A549 (cell line): ENCODE measurements around the gene ATF1. TPM values are rescaled to one million over a fixed set of nuclear protein-coding genes. Genes with fewer than 3 reads are reported as not detected.

Experiments used
- ATAC-seq, 2 experiments: fragments of 200-7000 bp in 1 of 2; fragments of >200 bp in 1 of 2; cut with Nextera tagmentation in 1 of 2; cut with Tn5 transposase in 1 of 2; 3 replicates each; pipeline versions ENCODE4 v1.8.0 to v1.9.1; 2018 to 2020; ENCODE audit warnings: mild to moderate bottlenecking in 1 of 2, moderate library complexity in 1 of 2
- CTCF ChIA-PET: fragments of 300-600 bp; sonication (Branson Sonifier 250); formaldehyde crosslinking; extraction: SDS; loops from one replicate; lab custom pipeline; 2021; ENCODE audit warnings: antibody characterized with exemption, inconsistent platforms; lab: Yijun Ruan, JAX
- POLR2A ChIA-PET: fragments of 350-600 bp; formaldehyde crosslinking; extraction: SDS; loops from one replicate; lab custom pipeline; 2021; ENCODE audit warnings: antibody characterized with exemption, inconsistent platforms; lab: Yijun Ruan, JAX
- DNase-seq, 2 experiments: peaks; one replicate each; pipeline versions ENCODE4 v3.0.0 to v3.0.0-alpha.2; 2011 to 2016; ENCODE audit warnings: low read depth in 1 of 2, low spot score in 1 of 2
- FAIRE-seq: peaks from 2 replicates; lab custom pipeline; 2011; peaks lifted over from hg19 to GRCh38; lab: Jason Lieb, UNC
- H3K27ac ChIP-seq, 2 experiments: fragments of >200 bp; sonication (Bioruptor Twin); formaldehyde crosslinking; 3 replicates each; pipeline ENCODE4 v1.5.1; 2016 to 2017
- H3K4me1 ChIP-seq: fragments of >200 bp; sonication (Bioruptor Twin); formaldehyde crosslinking; 3 replicates; pipeline ENCODE4 v1.6.1; 2016
- H3K4me2 ChIP-seq: fragments of >200 bp; sonication (Bioruptor Twin); formaldehyde crosslinking; 3 replicates; pipeline ENCODE4 v1.6.1; 2016
- H3K4me3 ChIP-seq: fragments of >200 bp; sonication (Bioruptor Twin); formaldehyde crosslinking; 3 replicates; pipeline ENCODE4 v1.5.1; 2016
- H3K9me3 ChIP-seq: fragments of >200 bp; sonication (Bioruptor Twin); formaldehyde crosslinking; 3 replicates; pipeline ENCODE4 v1.6.1; 2016
- BCL3 ChIP-seq: fragments of >200 bp; sonication (Bioruptor Twin); formaldehyde crosslinking; IDR thresholded peaks from 3 replicates; pipeline ENCODE4 v1.6.1; 2016
- BHLHE40 ChIP-seq: IDR thresholded peaks from 2 replicates; pipeline ENCODE4 v1.6.1; 2012; ENCODE audit warnings: low read depth, low read length, inconsistent platforms
- CBX8 ChIP-seq: fragments of 200-600 bp; sonication (generic); IDR thresholded peaks from 2 replicates; pipeline ENCODE4 v1.6.1; 2016
- CEBPB ChIP-seq, 2 experiments: fragments of >200 bp in 1 of 2; sonication (Bioruptor Twin) in 1 of 2; formaldehyde crosslinking in 1 of 2; IDR thresholded peaks; 2 replicates each; pipeline ENCODE4 v1.6.1; 2012 to 2016
- CHD2 ChIP-seq: fragments of 150-350 bp; IDR thresholded peaks from 2 replicates; pipeline ENCODE4 v1.6.1; 2014; ENCODE audit warnings: low read length; ENCODE audit not compliant: partially characterized antibody
- ESRRA ChIP-seq: fragments of 150-350 bp; IDR thresholded peaks from 2 replicates; pipeline ENCODE4 v1.6.1; 2014; ENCODE audit warnings: mild to moderate bottlenecking, low read length, borderline replicate concordance
- FOXS1 ChIP-seq: fragments of 250-450 bp; sonication (Bioruptor Pico); IDR thresholded peaks from 2 replicates; pipeline ENCODE4 v1.5.0; 2020; ENCODE audit warnings: mild to moderate bottlenecking, moderate library complexity
- GATA3 ChIP-seq: IDR thresholded peaks from 2 replicates; pipeline ENCODE4 v1.6.1; 2012; ENCODE audit warnings: borderline replicate concordance
- HEYL ChIP-seq: fragments of 250-450 bp; sonication (Bioruptor Pico); IDR thresholded peaks from 2 replicates; pipeline ENCODE4 v1.8.0; 2021; ENCODE audit warnings: mild to moderate bottlenecking, moderate library complexity
- HOXB5 ChIP-seq: fragments of 250-450 bp; sonication (Bioruptor Pico); IDR thresholded peaks from 2 replicates; pipeline ENCODE4 v1.5.0; 2020; ENCODE audit warnings: mild to moderate bottlenecking, moderate library complexity
- JUN ChIP-seq, 2 experiments: fragments of >200 bp; sonication (Bioruptor Twin); formaldehyde crosslinking; IDR thresholded peaks; 2 replicates in 1 of 2; 3 replicates in 1 of 2; pipeline ENCODE4 v1.6.1; 2016 to 2017
- MYC ChIP-seq: IDR thresholded peaks from 2 replicates; pipeline ENCODE4 v1.6.1; 2012; ENCODE audit warnings: mild to moderate bottlenecking, inconsistent platforms, low read length, improper control_type of control experiment, borderline replicate concordance
- NR3C1 ChIP-seq: fragments of >200 bp; sonication (Bioruptor Twin); formaldehyde crosslinking; IDR thresholded peaks from 3 replicates; pipeline ENCODE4 v1.6.1; 2017
- RARB ChIP-seq: fragments of 250-450 bp; sonication (Bioruptor Pico); IDR thresholded peaks from 2 replicates; pipeline ENCODE4 v1.8.0; 2021; ENCODE audit warnings: mild to moderate bottlenecking, moderate library complexity
- RCOR1 ChIP-seq: fragments of 150-350 bp; IDR thresholded peaks from 2 replicates; pipeline ENCODE4 v1.6.1; 2014; ENCODE audit warnings: antibody characterized with exemption, low read length, low read depth
- RFX5 ChIP-seq: fragments of 450-650 bp; IDR thresholded peaks from 2 replicates; pipeline ENCODE4 v1.7.1; 2014; ENCODE audit warnings: antibody characterized with exemption, mild to moderate bottlenecking, moderate library complexity
- RNF2 ChIP-seq: fragments of 200-600 bp; sonication (generic); IDR thresholded peaks from 2 replicates; pipeline ENCODE4 v1.6.1; 2016; ENCODE audit warnings: low read depth, mild to moderate bottlenecking, antibody characterized with exemption, moderate library complexity, borderline replicate concordance
- TP53 ChIP-seq: fragments of 250-450 bp; sonication (Bioruptor Pico); IDR thresholded peaks from 2 replicates; pipeline ENCODE4 v1.5.0; 2021; ENCODE audit warnings: mild to moderate bottlenecking, moderate library complexity
- ZFP36 ChIP-seq: fragments of 450-650 bp; IDR thresholded peaks from 2 replicates; pipeline ENCODE4 v1.6.1; 2014; ENCODE audit warnings: borderline replicate concordance; ENCODE audit not compliant: partially characterized antibody
- WGBS: methylation state at CpG from one replicate; pipeline ENCODE4 v1.1.6; 2017; ENCODE audit errors: missing lambda C conversion rate; 5-methylcytosine and 5-hydroxymethylcytosine counted together
- polyA plus RNA-seq, 4 experiments: library from polyadenylated mRNA; depleted of rRNA in 3 of 4; stranded (reverse); fragments of >200 nt; fragmentation: RNase III in 1 of 4; extraction: RNeasy Plus Mini Kit Qiagen cat#74134 plus additional on column Dnase treatment in 1 of 4; gene quantifications; 2 replicates in 3 of 4; 3 replicates in 1 of 4; pipeline ENCODE4 v1.2.3, GENCODE V29; 2011 to 2017
- TF ChIP-seq, protein P1 (sequence below): fragments of 450-650 bp; IDR thresholded peaks from 2 replicates; pipeline ENCODE4 v1.6.1; 2014; ENCODE audit warnings: antibody characterized with exemption
- TF ChIP-seq, protein P2 (sequence below): fragments of 250-450 bp; sonication (Bioruptor Pico); IDR thresholded peaks from 2 replicates; pipeline ENCODE4 v1.5.0; 2021; ENCODE audit warnings: mild to moderate bottlenecking, moderate library complexity, borderline replicate concordance

The ATF1 gene
- polyA plus RNA-seq, 2 of the 4 experiments (the other 2 are of a cell fraction) = 34.2 to 77.1 TPM

- TF ChIP-seq BCL3 (no peak), CHD2 (no peak), RNF2 (no peak), RARB (no peak), RFX5 (no peak), CBX8 (no peak), NR3C1 (no peak)
- TF ChIP-seq, all 56 proteins: peak for 0
These were observed 13.5 kb upstream of the ATF1 start (continued) for GRCh38 chr12:50750366-50750765.

GRCh38 chr12:50751948-50752721 lies 11.8 kb upstream of the ATF1 start:
- DNase-seq = peak in 1 of 2 experiments; percentile 18
- no peak overlapping the region for H3K4me3 ChIP-seq
- H3K27ac ChIP-seq = no peak overlapping the region
- no peaks in the 10 kb centered on the region for H3K9me3 ChIP-seq
- no peak for FAIRE-seq
- 0 out of 3 replicates have a peak, but pooled peaks cover 3% of the 10 kb centered on the region for H3K4me1 ChIP-seq
- ChIA-PET POLR2A (no interaction called here), CTCF (interaction anchor here (0.6 to 1.0 kb wide), 2 partner anchors 24 to 460 kb away, joined by 3 to 4 read pairs; no protein-coding TSS in a partner anchor)
- peak in 1 of 2 experiments; percentile 62; a peak in 3 of 6 replicates for ATAC-seq
- H3K4me2 ChIP-seq = no peak overlapping the region
- TF ChIP-seq MYC (no peak), BCL3 (no peak), JUN (IDR thresholded peaks at IDR 0.05) (no peak), TP53 (CRISPR knock-in tag) (no peak), BHLHE40 (no peak), HOXB5 (no peak), ESRRA (no peak), GATA3 (no peak), RNF2 (no peak), RFX5 (no peak), RCOR1 (no peak), RARB (no peak), FOXS1 (CRISPR knock-in tag) (no peak), ZFP36 (no peak), CEBPB (IDR thresholded peaks at IDR 0.05) (no peak), HEYL (no peak)
- TF ChIP-seq, protein P1, sequence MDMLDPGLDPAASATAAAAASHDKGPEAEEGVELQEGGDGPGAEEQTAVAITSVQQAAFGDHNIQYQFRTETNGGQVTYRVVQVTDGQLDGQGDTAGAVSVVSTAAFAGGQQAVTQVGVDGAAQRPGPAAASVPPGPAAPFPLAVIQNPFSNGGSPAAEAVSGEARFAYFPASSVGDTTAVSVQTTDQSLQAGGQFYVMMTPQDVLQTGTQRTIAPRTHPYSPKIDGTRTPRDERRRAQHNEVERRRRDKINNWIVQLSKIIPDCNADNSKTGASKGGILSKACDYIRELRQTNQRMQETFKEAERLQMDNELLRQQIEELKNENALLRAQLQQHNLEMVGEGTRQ = no peak
- TF ChIP-seq, protein P2, sequence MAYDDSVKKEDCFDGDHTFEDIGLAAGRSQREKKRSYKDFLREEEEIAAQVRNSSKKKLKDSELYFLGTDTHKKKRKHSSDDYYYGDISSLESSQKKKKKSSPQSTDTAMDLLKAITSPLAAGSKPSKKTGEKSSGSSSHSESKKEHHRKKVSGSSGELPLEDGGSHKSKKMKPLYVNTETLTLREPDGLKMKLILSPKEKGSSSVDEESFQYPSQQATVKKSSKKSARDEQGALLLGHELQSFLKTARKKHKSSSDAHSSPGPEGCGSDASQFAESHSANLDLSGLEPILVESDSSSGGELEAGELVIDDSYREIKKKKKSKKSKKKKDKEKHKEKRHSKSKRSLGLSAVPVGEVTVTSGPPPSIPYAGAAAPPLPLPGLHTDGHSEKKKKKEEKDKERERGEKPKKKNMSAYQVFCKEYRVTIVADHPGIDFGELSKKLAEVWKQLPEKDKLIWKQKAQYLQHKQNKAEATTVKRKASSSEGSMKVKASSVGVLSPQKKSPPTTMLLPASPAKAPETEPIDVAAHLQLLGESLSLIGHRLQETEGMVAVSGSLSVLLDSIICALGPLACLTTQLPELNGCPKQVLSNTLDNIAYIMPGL (CRISPR knock-in tag) = no peak
- 88% methylated on average over 6 of the region's 6 CpGs for WGBS
